Renal cortex interstitium (tissue), 11 donors: ENCODE data around the gene CREB3L2. TPM values are rescaled to one million over a fixed set of nuclear protein-coding genes. Genes with fewer than 3 reads are reported as not detected.
A peak's percentile ranks its signal among the peaks of the same experiment; 100 is the strongest.

Experiments
- DNase-seq, 11 donors: peaks; one replicate each; pipeline ENCODE4 v3.0.0-alpha.2; 2013; ENCODE audit warnings: low read depth in 9 of 11, low spot score in 4 of 11; ENCODE audit errors: extremely low read depth in 1 of 11
- polyA plus RNA-seq, 3 donors: library from polyadenylated mRNA; unstranded; fragments of 120-200 nt; gene quantifications; one replicate each; pipeline ENCODE4 v1.2.1, GENCODE V29; 2013; ENCODE audit not compliant: insufficient read length in 3 of 3

CREB3L2 gene
- polyA plus RNA-seq, 3 donors = 52.0 to 56.7 (median 53.1) TPM

- no peak for DNase-seq
Measured at GRCh38 chr7:137895301-137896221, 106.3 kb downstream of the CREB3L2 start.

GRCh38 chr7:137893143-137893742, 108.6 kb downstream of the CREB3L2 start:
- no peak for DNase-seq

- no peak for DNase-seq
Measured at GRCh38 chr7:137891016-137891655, 110.8 kb downstream of the CREB3L2 start.

GRCh38 chr7:137890449-137890921, 111.4 kb downstream of the CREB3L2 start:
- DNase-seq = peak in 1 of 11 donors; percentile 13

GRCh38 chr7:137888241-137888640, 113.6 kb downstream of the CREB3L2 start:
- DNase-seq = no peak

- no peak for DNase-seq
Measured at GRCh38 chr7:137886746-137887145, 115.1 kb downstream of the CREB3L2 start.

GRCh38 chr7:137886281-137886680, 115.6 kb downstream of the CREB3L2 start:
- no peak for DNase-seq

GRCh38 chr7:137885678-137886077, 116.2 kb downstream of the CREB3L2 start:
- no peak for DNase-seq

GRCh38 chr7:137882806-137883205, 119.1 kb downstream of the CREB3L2 start:
- no peak for DNase-seq

GRCh38 chr7:137882261-137882668, 119.6 kb downstream of the CREB3L2 start:
- no peak for DNase-seq

- DNase-seq = no peak
Measured at GRCh38 chr7:137881607-137882260, 120.2 kb downstream of the CREB3L2 start.

- DNase-seq = no peak
Measured at GRCh38 chr7:137880432-137880831, 121.5 kb downstream of the CREB3L2 start.

- DNase-seq = no peak
Measured at GRCh38 chr7:137879357-137880158, 122.3 kb downstream of the CREB3L2 start.

GRCh38 chr7:137878333-137878961, 123.4 kb downstream of the CREB3L2 start:
- no peak for DNase-seq

- no peak for DNase-seq
Measured at GRCh38 chr7:137877027-137877675, 124.7 kb downstream of the CREB3L2 start.

GRCh38 chr7:137875746-137876145, 126.1 kb downstream of the CREB3L2 start:
- peak in 2 of 11 donors; percentile 15 to 24 for DNase-seq

- peak in 2 of 11 donors; percentile 6 to 15 for DNase-seq
Measured at GRCh38 chr7:137873979-137874777, 127.7 kb downstream of the CREB3L2 start.
